Stomach (tissue), 9 donors: ENCODE measurements around the gene TNS2. TPM values are rescaled to one million over a fixed set of nuclear protein-coding genes. Genes with fewer than 3 reads are reported as not detected.

ENCODE experiments used
- DNase-seq, 2 donors: peaks; one replicate each; pipeline versions ENCODE4 v3.0.0 to v3.0.0-alpha.2; 2013 to 2019
- H3K27ac ChIP-seq, 5 donors: fragments of 200-600 bp in 4 of 5; sonication (generic) in 4 of 5; one replicate each; pipeline ENCODE4 v1.5.1; 2013 to 2019; ENCODE audit warnings: mild to moderate bottlenecking in 1 of 5, moderate library complexity in 1 of 5
- H3K27me3 ChIP-seq, 3 donors: fragments of 200-600 bp; sonication (generic); one replicate each; pipeline ENCODE4 v1.5.1; 2017 to 2019; ENCODE audit warnings: mixed run types in 1 of 3
- H3K36me3 ChIP-seq, 4 donors: fragments of 200-600 bp; sonication (generic); 1 replicate in 3 of 4; 2 replicates in 1 of 4; pipeline ENCODE4 v1.5.1; 2016 to 2019
- H3K4me1 ChIP-seq, 4 donors: fragments of 200-600 bp; sonication (generic); one replicate each; pipeline ENCODE4 v1.5.1; 2016 to 2019
- H3K4me3 ChIP-seq, 4 donors: fragments of 200-600 bp; sonication (generic) in 3 of 4; one replicate each; pipeline ENCODE4 v1.5.1; 2016 to 2019; ENCODE audit warnings: mild to moderate bottlenecking in 1 of 4
- H3K9me3 ChIP-seq, 4 donors: fragments of 200-600 bp; sonication (generic); one replicate each; pipeline ENCODE4 v1.5.1; 2016 to 2019
- CTCF ChIP-seq, 7 experiments: fragments of 450-650 bp in 4 of 7; fragments of 200-600 bp in 3 of 7; sonication (generic) in 3 of 7; IDR thresholded peaks; one replicate each; pipeline ENCODE4 v1.5.1; 2016 to 2019; ENCODE audit warnings: antibody characterized with exemption in 7 of 7, control low read depth in 2 of 7, mild to moderate bottlenecking in 1 of 7
- EP300 ChIP-seq: sonication (generic); formaldehyde crosslinking; IDR thresholded peaks from one replicate; pipeline ENCODE4 v1.6.1; 2017; ENCODE audit warnings: antibody characterized with exemption
- POLR2A ChIP-seq, 4 donors: fragments of 450-650 bp; IDR thresholded peaks; one replicate each; pipeline ENCODE4 v1.6.1; 2016; ENCODE audit warnings: antibody characterized with exemption in 4 of 4, control low read depth in 2 of 4, mild to moderate bottlenecking in 1 of 4, moderate library complexity in 1 of 4
- POLR2AphosphoS5 ChIP-seq, 3 donors: sonication (generic); formaldehyde crosslinking; IDR thresholded peaks; one replicate each; pipeline ENCODE4 v1.6.1; 2016; ENCODE audit warnings: antibody characterized with exemption in 3 of 3
- WGBS, 5 donors: extraction: QIAGEN DNeasy Blood & Tissue Kit in 3 of 5; methylation state at CpG; one replicate each; pipeline versions ENCODE4 v1.1.5 to v1.1.7; 2013 to 2018; 5-methylcytosine and 5-hydroxymethylcytosine counted together
- intact Hi-C: fragments of 100-400 bp; cut with DNase I; formaldehyde crosslinking; loops from one replicate; pipeline ENCODE4 v1.15.1; 2023; ENCODE audit warnings: low total_unique reads
- polyA plus RNA-seq, 3 donors: library from polyadenylated mRNA; stranded (reverse); fragments of 200-250 nt; gene quantifications; one replicate each; pipeline ENCODE4 v1.2.3, GENCODE V29; 2013
- total RNA-seq, 5 donors: library from RNA; depleted of rRNA; stranded (reverse); fragments of >200 nt; gene quantifications; one replicate each; pipeline versions ENCODE4 v1.1.0 to v1.2.3, GENCODE V29; 2014 to 2016
- donor health status: healthy with polysubstance abuse.
- donor health status: Bipolar disorder and iron deficiency.
- donor health status: healthy.

Gene TNS2
- total and polyA plus RNA-seq, 8 donors: 38.5 to 164 (median 73.7) TPM

DNA sequence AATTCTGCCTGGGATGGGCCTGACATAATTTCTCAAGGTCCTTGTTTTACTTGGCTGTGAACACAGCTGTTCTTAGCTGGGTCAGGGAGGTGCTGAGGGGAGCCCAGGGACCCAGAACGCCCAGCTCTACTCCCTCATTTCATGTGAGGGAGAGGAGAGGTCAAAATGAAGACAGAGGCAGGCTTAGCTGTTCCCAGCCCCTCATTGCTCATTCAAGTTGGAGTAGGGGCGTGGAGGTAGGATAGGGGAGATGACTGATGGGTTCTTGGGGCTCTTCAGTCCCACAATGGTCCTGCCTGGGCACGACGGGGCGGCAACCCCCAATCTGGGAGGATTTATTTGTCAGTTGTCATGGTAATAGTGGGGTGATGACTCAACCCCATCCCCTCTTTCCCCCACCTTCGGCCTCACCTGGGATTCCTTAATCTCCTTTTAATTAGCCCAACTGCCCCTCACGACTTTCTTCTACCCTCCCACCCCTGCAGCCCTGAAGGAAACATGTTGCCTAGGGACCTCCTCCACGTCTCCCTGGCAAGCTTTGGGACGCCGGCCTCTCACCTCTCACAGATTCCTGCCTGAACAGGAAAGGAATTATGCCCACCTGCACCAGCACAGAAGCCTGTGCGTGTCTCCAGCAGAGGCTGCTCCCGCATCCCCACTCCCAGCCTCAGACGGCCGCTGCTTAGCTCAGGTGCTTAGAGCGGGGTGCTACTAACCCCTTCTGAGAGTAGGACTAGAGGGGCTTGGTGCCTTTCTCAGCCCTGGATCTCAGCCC lies 19.1 kb downstream of the TNS2 start:
- no peaks in the 10 kb centered on the region for H3K9me3 ChIP-seq
- H3K27ac ChIP-seq: peak overlapping the region in 4 of 5 donors; percentile 17 to 81 (median 50)
- DNase-seq: peak in 1 of 2 donors; percentile 10
- 70 to 87% (median 81%) methylated on average over 15 of the region's 15 CpGs for WGBS, 5 donors
- no peak overlapping the region for H3K4me3 ChIP-seq
- peaks cover 35 to 97% (median 93%) of the 10 kb centered on the region in 4 donors for H3K36me3 ChIP-seq
- intact Hi-C loops: loop anchor here (5.0 kb wide), 2 partner anchors 33 to 128 kb away; partner anchors contain the start of gene SOAT2
- H3K4me1 ChIP-seq: peaks cover 44 to 86% (median 61%) of the 10 kb centered on the region in 4 donors
- no peaks in the 10 kb centered on the region for H3K27me3 ChIP-seq
- TF ChIP-seq EP300: no peak
- TF ChIP-seq CTCF (IDR thresholded peaks at IDR 0.05): no peak
- TF ChIP-seq POLR2A (IDR thresholded peaks at IDR 0.05): no peak
- TF ChIP-seq POLR2AphosphoS5 (IDR thresholded peaks at IDR 0.05): no peak

- peaks cover 45 to 86% (median 67%) of the 10 kb centered on the region in 4 donors for H3K4me1 ChIP-seq
- H3K9me3 ChIP-seq: no peaks in the 10 kb centered on the region
- DNase-seq: peak in 1 of 2 donors; percentile 67
- no peaks in the 10 kb centered on the region for H3K27me3 ChIP-seq
- 64 to 78% (median 74%) methylated on average over 7 to 12 of the region's 12 CpGs for WGBS, 5 donors
- TF ChIP-seq EP300 (no peak), CTCF (IDR thresholded peaks at IDR 0.05) (no peak), POLR2A (IDR thresholded peaks at IDR 0.05) (no peak), POLR2AphosphoS5 (IDR thresholded peaks at IDR 0.05) (no peak)
- H3K27ac ChIP-seq: peak overlapping the region in 4 of 5 donors; percentile 17 to 81 (median 50)
- intact Hi-C loops: loop anchor here (5.0 kb wide), 2 partner anchors 32 to 127 kb away; partner anchors contain the start of gene SOAT2
- peaks cover 26 to 97% (median 93%) of the 10 kb centered on the region in 4 donors for H3K36me3 ChIP-seq
- H3K4me3 ChIP-seq: no peak overlapping the region
These were observed 20.0 kb downstream of the TNS2 start for GRCh38 chr12:53069621-53070410.

DNA sequence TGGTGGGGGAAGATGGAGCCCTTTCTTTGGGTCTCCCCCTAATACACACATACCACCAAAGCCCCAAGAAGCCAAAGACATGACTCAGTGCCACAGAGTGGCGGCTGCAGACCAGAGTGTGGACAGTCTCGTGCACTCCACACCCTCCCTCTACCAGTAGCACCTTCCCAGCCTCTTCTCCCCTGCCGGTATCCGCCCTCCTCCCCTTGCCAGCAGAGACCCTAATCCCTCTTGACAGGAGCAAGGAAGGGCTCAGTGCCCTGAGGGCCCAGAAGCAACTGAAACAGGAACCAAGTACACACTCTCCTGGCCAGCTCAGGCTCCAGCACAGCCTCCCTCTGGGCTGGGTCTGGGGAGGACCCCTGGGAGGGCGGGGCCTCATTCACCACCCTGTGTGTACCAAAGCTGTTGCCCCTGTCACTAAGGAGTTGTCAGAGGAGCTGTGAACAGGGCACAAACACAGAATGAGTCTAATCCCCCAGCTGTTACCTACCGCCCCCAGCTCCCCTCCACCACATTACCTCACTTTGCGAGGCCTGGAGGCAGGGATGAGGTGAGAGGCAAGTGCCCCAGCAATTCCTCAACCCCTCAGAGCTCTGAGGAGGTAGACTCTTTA lies 21.1 kb downstream of the TNS2 start:
- intact Hi-C loops: no loop called here
- DNase-seq: peak in 1 of 2 donors; percentile 28
- H3K36me3 ChIP-seq: peaks cover 16 to 97% (median 93%) of the 10 kb centered on the region in 4 donors
- TF ChIP-seq POLR2A (IDR thresholded peaks at IDR 0.05) (no peak), EP300 (no peak), POLR2AphosphoS5 (IDR thresholded peaks at IDR 0.05) (no peak), CTCF (IDR thresholded peaks at IDR 0.05) (no peak)
- no peak overlapping the region for H3K4me3 ChIP-seq
- peaks cover 43 to 85% (median 63%) of the 10 kb centered on the region in 4 donors for H3K4me1 ChIP-seq
- 77 to 93% (median 83%) methylated on average over 6 to 7 of the region's 7 CpGs for WGBS, 5 donors
- no peaks in the 10 kb centered on the region for H3K27me3 ChIP-seq
- peak overlapping the region in 4 of 5 donors; percentile 66 to 81 (median 69) for H3K27ac ChIP-seq
- H3K9me3 ChIP-seq: no peaks in the 10 kb centered on the region
